DOHH2 (cell line): ENCODE measurements around the gene POP4.
"Not testable (repeated sequence)": the region's sequence is repeated elsewhere in the genome, so short reads cannot be mapped to it uniquely, and the experiment has no call there.

Experiments
- H3F3A ChIP-seq: fragments of 200-600 bp; sonication (generic), shearing (Covaris generic); 2 replicates; pipeline ENCODE4 v1.6.0; 2016; ENCODE audit warnings: antibody characterized with exemption, mild to moderate bottlenecking; ENCODE audit not compliant: control insufficient read depth, insufficient read depth
- H3K27ac ChIP-seq: fragments of 200-600 bp; sonication (generic); 2 replicates; pipeline ENCODE4 v1.5.1; 2014; ENCODE audit warnings: low read depth, mild to moderate bottlenecking, low read length, moderate library complexity
- H3K27me3 ChIP-seq: fragments of 200-600 bp; sonication (generic); 2 replicates; pipeline ENCODE4 v1.6.1; 2014; ENCODE audit warnings: mild to moderate bottlenecking, low read length, mixed read lengths; ENCODE audit not compliant: control insufficient read depth
- H3K36me3 ChIP-seq: fragments of 200-600 bp; sonication (generic); 2 replicates; pipeline ENCODE4 v1.6.1; 2014; ENCODE audit warnings: mild to moderate bottlenecking, low read length, moderate library complexity, mixed read lengths; ENCODE audit not compliant: control insufficient read depth
- H3K4me1 ChIP-seq: fragments of 200-600 bp; sonication (generic); 2 replicates; pipeline ENCODE4 v1.6.1; 2014; ENCODE audit warnings: mild to moderate bottlenecking, low read length, mixed read lengths; ENCODE audit not compliant: control insufficient read depth
- H3K4me2 ChIP-seq: fragments of 200-600 bp; sonication (generic); 2 replicates; pipeline ENCODE4 v1.6.0; 2014; ENCODE audit warnings: mild to moderate bottlenecking, low read length, moderate library complexity
- H3K4me3 ChIP-seq: fragments of 200-600 bp; sonication (generic); 2 replicates; pipeline ENCODE4 v1.5.1; 2014; ENCODE audit warnings: mild to moderate bottlenecking, low read length, mixed read lengths
- H3K79me2 ChIP-seq: fragments of 200-600 bp; sonication (generic); 2 replicates; pipeline ENCODE4 v1.6.1; 2014; ENCODE audit warnings: mild to moderate bottlenecking, low read length, mixed read lengths; ENCODE audit not compliant: control insufficient read depth
- H3K9me2 ChIP-seq: fragments of 200-600 bp; sonication (generic); replicated peaks from 2 replicates; pipeline ENCODE4 v1.6.1; 2014; ENCODE audit warnings: mild to moderate bottlenecking, low read length, mixed read lengths; ENCODE audit not compliant: control insufficient read depth
- H3K9me3 ChIP-seq: fragments of 200-600 bp; sonication (generic); 2 replicates; pipeline ENCODE4 v1.6.1; 2014; ENCODE audit warnings: antibody characterized with exemption, low read length, mixed read lengths; ENCODE audit not compliant: control insufficient read depth, insufficient read depth
- H4K20me1 ChIP-seq: fragments of 200-600 bp; sonication (generic); 2 replicates; pipeline ENCODE4 v1.6.0; 2014; ENCODE audit warnings: low read depth, mild to moderate bottlenecking, antibody characterized with exemption, low read length, moderate library complexity; ENCODE audit not compliant: control insufficient read depth, insufficient read depth
- EZH2phosphoT487 ChIP-seq: fragments of 200-600 bp; sonication (generic); IDR thresholded peaks from 2 replicates; pipeline ENCODE4 v1.6.1; 2017; ENCODE audit warnings: borderline replicate concordance, mild to moderate bottlenecking, antibody characterized with exemption, low read length, moderate library complexity, mixed read lengths
- TF ChIP-seq, protein P1 (sequence below): fragments of 200-600 bp; sonication (generic); IDR thresholded peaks from one replicate; pipeline ENCODE4 v1.5.1; 2014; ENCODE audit warnings: antibody characterized with exemption, mild to moderate bottlenecking, low read depth, low read length; ENCODE audit not compliant: poor library complexity, severe bottlenecking

The POP4 gene, protein sequence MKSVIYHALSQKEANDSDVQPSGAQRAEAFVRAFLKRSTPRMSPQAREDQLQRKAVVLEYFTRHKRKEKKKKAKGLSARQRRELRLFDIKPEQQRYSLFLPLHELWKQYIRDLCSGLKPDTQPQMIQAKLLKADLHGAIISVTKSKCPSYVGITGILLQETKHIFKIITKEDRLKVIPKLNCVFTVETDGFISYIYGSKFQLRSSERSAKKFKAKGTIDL

DNA sequence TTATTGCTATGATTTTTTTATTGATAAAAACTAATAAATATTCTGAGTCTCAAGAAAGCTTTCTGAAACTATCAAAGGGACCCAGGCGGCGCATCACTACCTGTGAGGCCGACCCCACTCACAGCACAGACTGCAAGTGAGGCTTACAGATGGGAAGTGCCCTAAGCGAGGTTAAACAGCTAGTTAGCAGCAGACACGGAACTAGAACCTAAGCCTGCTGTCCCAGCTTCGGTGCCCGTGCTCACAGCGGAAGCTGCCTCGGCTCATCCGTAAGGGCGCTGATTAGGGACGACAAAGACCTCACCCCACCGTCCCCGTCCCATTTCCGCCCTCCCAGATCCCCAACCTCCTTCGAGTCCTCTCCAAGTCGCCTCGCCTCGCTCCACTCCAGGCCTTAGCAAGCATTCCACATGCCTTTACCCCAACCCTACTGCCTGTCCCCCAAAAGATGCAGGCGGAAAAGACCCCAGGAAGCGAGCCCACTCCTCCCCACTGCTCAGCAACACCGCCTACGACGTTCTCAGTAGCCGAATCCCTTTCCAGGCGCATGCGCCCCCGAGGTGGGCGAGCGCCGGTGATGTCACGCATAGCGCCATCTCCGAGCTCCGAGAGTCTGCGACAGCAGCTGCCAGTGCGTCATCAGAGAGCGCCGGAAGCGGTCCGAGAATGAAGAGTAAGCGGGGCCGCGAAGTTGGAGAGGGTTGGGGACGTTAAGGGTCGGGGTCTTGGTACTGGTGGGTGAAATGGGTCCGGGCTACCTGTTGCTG, at the start of gene POP4:
Gene POP4, plus strand, starts transcription at position 631 of the 767 bp plus-strand sequence. Its CDS starts 36 bp downstream, at position 667.
- Histone ChIP-seq H3K4me2 (peak within 1 kb of the TSS; percentile 88), H3K9me3 (no peaks in the 10 kb centered on the region), H3K27me3 (no peaks in the 10 kb centered on the region), H4K20me1 (no peaks in the 10 kb centered on the region), H3K79me2 (peaks cover 34% of the 10 kb centered on the region), H3K27ac (peak within 1 kb of the TSS; percentile 72), H3K9me2 (no peaks in the 10 kb centered on the region), H3K36me3 (peaks cover 19% of the 10 kb centered on the region), H3F3A (no peaks in the 10 kb centered on the region), H3K4me1 (peaks cover 18% of the 10 kb centered on the region), H3K4me3 (peak within 1 kb of the TSS; percentile 84)
- TF ChIP-seq EZH2phosphoT487: no peak
- TF ChIP-seq, protein P1, sequence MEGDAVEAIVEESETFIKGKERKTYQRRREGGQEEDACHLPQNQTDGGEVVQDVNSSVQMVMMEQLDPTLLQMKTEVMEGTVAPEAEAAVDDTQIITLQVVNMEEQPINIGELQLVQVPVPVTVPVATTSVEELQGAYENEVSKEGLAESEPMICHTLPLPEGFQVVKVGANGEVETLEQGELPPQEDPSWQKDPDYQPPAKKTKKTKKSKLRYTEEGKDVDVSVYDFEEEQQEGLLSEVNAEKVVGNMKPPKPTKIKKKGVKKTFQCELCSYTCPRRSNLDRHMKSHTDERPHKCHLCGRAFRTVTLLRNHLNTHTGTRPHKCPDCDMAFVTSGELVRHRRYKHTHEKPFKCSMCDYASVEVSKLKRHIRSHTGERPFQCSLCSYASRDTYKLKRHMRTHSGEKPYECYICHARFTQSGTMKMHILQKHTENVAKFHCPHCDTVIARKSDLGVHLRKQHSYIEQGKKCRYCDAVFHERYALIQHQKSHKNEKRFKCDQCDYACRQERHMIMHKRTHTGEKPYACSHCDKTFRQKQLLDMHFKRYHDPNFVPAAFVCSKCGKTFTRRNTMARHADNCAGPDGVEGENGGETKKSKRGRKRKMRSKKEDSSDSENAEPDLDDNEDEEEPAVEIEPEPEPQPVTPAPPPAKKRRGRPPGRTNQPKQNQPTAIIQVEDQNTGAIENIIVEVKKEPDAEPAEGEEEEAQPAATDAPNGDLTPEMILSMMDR: no peak

DNA sequence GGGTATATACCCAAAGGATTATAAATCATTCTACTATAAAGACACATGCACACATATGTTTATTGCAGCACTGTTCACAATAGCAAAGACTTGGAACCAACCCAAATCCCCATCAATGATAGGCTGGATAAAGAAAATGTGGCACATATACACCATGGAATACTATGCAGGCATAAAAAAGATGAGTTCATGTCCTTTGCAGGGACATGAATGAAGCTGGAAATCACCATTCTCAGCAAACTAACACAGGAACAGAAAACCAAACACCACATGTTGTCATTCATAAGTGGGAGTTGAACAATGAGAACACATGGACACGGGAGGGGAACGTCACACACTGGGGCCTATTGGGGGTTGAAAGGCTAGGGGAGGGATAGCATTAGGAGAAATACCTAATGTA, 47.0 kb upstream of the POP4 start:
- not testable (repeated sequence) for H3K36me3 ChIP-seq, H3K4me3 ChIP-seq, H3K79me2 ChIP-seq, H3F3A ChIP-seq, H3K27me3 ChIP-seq, H3K4me2 ChIP-seq, H3K9me2 ChIP-seq, H4K20me1 ChIP-seq, H3K9me3 ChIP-seq, H3K27ac ChIP-seq, H3K4me1 ChIP-seq

DNA sequence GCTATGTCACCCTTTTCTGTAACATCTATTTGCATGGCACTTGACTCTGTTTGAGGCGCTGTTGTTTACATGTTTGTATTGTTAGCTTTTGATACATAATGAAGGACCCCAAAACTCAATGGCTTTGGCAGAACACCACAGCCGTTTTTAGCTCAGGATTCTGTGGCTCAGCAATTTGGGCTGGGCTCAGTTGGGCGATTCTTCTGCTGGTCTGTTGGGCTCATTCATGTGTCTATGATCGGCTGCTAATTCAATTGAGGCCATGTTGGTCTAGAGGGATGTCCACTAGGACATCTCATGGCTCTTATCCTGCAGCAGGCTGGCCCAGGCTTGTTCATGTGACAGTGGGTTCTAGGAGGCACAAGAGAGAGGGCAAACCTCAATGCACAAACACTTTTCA, 46.3 kb upstream of the POP4 start:
- H4K20me1 ChIP-seq: no peaks in the 10 kb centered on the region
- no peak overlapping the region for H3K27ac ChIP-seq
- H3K9me2 ChIP-seq: no peaks in the 10 kb centered on the region
- no peaks in the 10 kb centered on the region for H3K36me3 ChIP-seq
- no peak overlapping the region for H3K4me2 ChIP-seq
- TF ChIP-seq, protein P1: no peak
- no peak for TF ChIP-seq EZH2phosphoT487
- H3K79me2 ChIP-seq: no peaks in the 10 kb centered on the region
- H3K27me3 ChIP-seq: no peaks in the 10 kb centered on the region
- no peaks in the 10 kb centered on the region for H3F3A ChIP-seq
- no peaks in the 10 kb centered on the region for H3K9me3 ChIP-seq
- H3K4me3 ChIP-seq: no peak overlapping the region
- no peaks in the 10 kb centered on the region for H3K4me1 ChIP-seq
